ENCODE results near the gene DENND6A.
"Not testable (repeated sequence)": the region's sequence is repeated elsewhere in the genome, so short reads cannot be mapped to it uniquely, and the experiment has no call there.

The DENND6A gene

DNA sequence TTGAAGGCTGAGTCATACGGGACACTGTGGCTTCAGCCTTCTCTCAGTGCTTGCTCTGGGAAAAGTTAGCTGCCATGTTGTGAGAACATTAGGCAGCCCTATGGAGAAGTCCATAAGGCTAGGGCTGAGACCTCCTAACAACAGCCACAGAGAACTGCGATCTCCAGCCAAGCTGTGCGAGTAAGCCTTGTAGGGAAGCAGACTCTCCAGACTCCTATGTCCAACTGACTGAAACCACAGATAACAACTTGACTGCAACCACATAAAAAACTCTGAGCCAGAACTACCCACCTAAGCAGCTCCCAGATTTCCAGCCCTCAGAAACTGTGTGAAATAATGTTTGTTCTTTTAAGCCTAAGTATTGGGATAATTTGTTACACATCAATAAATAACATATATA is 40.7 kb downstream of the DENND6A start:
- TF ChIP-seq, protein P1, sequence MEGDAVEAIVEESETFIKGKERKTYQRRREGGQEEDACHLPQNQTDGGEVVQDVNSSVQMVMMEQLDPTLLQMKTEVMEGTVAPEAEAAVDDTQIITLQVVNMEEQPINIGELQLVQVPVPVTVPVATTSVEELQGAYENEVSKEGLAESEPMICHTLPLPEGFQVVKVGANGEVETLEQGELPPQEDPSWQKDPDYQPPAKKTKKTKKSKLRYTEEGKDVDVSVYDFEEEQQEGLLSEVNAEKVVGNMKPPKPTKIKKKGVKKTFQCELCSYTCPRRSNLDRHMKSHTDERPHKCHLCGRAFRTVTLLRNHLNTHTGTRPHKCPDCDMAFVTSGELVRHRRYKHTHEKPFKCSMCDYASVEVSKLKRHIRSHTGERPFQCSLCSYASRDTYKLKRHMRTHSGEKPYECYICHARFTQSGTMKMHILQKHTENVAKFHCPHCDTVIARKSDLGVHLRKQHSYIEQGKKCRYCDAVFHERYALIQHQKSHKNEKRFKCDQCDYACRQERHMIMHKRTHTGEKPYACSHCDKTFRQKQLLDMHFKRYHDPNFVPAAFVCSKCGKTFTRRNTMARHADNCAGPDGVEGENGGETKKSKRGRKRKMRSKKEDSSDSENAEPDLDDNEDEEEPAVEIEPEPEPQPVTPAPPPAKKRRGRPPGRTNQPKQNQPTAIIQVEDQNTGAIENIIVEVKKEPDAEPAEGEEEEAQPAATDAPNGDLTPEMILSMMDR (conservative IDR thresholded peaks at IDR 0.05; ENCODE audit: low read depth, low read length) = no peak
- no peak overlapping the region for H3K4me3 ChIP-seq (ENCODE audit: low read depth, low read length)
- peak; percentile 23 for DNase-seq (ENCODE audit: low read depth)

DNA sequence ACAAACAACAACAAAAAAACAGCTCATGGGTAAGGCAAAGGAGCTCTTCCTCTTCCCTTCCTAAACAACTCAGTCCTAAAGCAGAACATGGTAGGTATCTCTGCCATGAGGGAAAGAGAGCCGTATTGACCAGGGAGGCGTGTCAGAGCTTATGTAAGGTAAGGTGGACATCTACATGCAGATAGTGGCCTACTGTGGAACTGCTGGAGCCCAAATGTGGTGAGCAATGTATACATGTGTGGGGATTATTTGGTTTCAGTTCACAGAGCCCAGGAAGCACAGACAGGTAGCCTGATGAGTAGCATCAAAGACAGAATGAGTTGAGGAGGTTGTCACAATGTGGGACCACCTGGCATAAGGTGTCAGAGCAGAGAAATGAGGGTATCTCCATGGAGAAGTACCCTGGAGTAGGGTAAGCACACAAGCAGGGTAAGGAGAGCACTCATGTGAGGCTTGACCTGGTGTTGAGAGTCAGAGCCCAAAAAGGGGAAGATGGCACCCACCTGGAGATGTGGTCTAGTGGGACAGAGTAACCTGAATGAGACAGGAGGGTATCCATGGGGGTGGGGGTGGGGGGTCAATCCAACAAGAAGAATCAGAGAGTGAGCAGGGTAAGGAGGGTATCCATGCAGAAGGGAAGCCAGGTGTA is 45.5 kb downstream of the DENND6A start:
- TF ChIP-seq, protein P1 (conservative IDR thresholded peaks at IDR 0.05; ENCODE audit: low read depth, low read length) = no peak
- no peak overlapping the region for H3K4me3 ChIP-seq (ENCODE audit: low read depth, low read length)
- DNase-seq (ENCODE audit: low read depth) = no peak

DNA sequence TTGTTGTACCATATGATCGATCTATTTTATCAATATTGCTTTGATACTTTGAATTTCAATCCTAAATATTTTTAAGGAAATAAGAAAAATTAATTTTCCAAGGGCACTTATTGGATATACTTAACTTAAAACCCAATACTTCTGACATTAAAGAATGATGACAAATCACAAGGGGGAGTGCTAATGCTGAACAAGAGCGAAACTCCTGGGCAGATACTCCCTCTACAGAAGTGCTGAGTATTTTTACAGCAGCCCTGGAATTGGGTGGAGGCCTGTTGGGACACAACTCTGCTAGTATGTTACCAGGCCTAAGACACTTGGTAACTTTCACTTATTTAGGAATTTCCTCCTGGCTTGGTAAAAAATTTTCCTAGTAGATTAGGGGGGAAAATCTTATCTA is 46.2 kb downstream of the DENND6A start:
- DNase-seq (ENCODE audit: low read depth) = peak; percentile 82
- H3K4me3 ChIP-seq (ENCODE audit: low read depth, low read length) = no peak overlapping the region
- TF ChIP-seq, protein P1 (conservative IDR thresholded peaks at IDR 0.05; ENCODE audit: low read depth, low read length) = peak; percentile 53

DNA sequence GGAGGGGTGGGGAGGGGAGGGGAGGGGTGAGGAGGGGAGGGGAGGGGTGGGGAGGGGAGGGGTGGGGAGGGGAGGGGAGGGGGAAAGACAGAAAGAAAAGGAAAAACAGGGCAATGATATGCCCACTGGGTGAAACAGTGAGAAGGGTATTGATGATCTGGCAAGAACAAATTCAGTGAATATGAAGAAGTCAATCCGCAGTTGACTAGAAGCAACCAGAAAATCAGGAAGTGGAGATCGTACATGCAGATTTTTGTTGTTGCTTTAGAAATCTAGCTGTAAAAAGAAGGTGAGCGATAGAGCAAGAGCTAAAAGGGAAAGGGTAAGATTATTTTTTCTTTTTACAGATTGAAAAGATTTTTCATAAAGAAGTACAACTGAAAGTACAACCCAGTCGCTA is 48.1 kb downstream of the DENND6A start:
- DNase-seq (ENCODE audit: low read depth) = no peak
- H3K4me3 ChIP-seq (ENCODE audit: low read depth, low read length) = no peak overlapping the region
- TF ChIP-seq, protein P1 (conservative IDR thresholded peaks at IDR 0.05; ENCODE audit: low read depth, low read length) = no peak

DNA sequence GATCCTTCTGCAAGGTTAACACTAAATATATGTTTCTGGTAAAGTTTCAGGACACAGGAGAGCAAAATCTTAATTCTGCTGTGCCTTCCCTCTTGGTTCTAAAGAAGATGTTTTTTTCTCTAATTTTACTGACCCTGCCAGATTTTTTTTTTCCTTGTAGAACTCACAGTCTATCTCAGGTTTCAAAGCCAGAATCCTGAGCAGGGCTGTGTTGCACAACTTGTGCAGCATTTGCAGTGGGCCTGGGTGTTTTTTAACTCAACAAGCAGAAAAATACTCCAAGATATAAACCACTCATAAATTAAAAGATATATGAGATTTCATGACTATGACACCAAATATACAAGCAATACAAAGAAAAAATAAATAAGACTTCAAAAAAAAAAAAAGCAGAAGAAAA is 55.5 kb downstream of the DENND6A start:
- no peak overlapping the region for H3K4me3 ChIP-seq (ENCODE audit: low read depth, low read length)
- peak; percentile 82 for DNase-seq (ENCODE audit: low read depth)
- TF ChIP-seq, protein P1 (conservative IDR thresholded peaks at IDR 0.05; ENCODE audit: low read depth, low read length) = no peak

DNA sequence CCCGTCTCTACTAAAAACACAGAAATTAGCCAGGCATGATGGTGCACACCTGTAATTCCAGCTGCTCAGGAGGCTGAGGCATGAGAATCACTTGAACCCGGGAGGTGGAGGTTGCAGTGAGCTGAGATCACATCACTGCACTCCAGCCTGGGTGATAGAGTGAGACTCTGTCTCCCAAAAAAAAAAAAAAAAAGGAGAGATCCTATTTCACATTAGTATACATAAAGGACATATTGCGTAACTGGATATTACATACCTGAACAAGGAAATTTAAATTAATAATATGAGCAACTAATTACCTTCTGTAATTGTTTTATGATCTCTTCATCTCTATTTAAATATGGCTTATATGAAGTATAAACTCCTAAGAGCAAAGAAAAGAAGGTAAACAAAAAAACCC is 58.6 kb downstream of the DENND6A start:
- DNase-seq (ENCODE audit: low read depth); H3K4me3 ChIP-seq (ENCODE audit: low read depth, low read length): not testable (repeated sequence)

DNA sequence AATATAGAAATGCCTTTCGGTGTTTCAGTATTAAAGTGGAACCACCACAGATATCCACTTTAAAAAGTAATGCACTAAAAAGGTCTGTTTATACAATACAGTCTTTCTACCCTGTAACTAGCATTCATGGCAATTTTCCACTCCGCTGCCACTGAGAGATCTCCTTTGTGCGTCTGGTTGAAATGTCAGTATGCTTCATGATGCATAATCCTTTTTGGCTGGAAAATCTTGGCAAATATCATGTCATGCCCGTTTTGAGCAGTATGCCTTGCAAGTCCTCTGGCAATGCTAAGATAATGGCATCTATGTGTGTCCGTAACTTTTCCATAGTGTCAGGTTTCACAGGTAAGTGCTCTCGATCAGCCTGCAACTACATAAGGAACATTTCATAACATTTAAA is 64.9 kb downstream of the DENND6A start:
- DNase-seq (ENCODE audit: low read depth) = no peak
- TF ChIP-seq, protein P1 (conservative IDR thresholded peaks at IDR 0.05; ENCODE audit: low read depth, low read length) = no peak
- H3K4me3 ChIP-seq (ENCODE audit: low read depth, low read length) = no peak overlapping the region

All from choroid plexus epithelial cell (primary cell).